GM12891 (cell line): ENCODE measurements around the gene KDM7A.

Experiments
- PAX5 ChIP-seq: IDR thresholded peaks from 2 replicates; pipeline ENCODE4 v1.6.1; 2011; ENCODE audit warnings: low read length, moderate library complexity, mild to moderate bottlenecking; ENCODE audit not compliant: insufficient read depth, severe bottlenecking
- POLR2A ChIP-seq: IDR thresholded peaks from 2 replicates; pipeline ENCODE4 v1.6.1; 2011; ENCODE audit warnings: low read depth, low read length, control low read depth

- TF ChIP-seq PAX5, result no peak
- TF ChIP-seq POLR2A, result no peak
These were observed 122.8 kb downstream of the KDM7A start for GRCh38 chr7:140053812-140054539.
